ENCODE measurements around the gene FRMD5. TPM values are rescaled to one million over a fixed set of nuclear protein-coding genes. Genes with fewer than 3 reads are reported as not detected.

The FRMD5 gene
- total RNA-seq, 1 donor from 2014 or later = 0.49 TPM

- no peak for DNase-seq (ENCODE audit: extremely low spot score in 2 of 2)
- Histone ChIP-seq H3K9me3 (no peaks in the 10 kb centered on the region), H3K27ac (no peak overlapping the region), H3K4me1 (no peaks in the 10 kb centered on the region), H3K4me3 (no peak overlapping the region), H3K36me3 (no peaks in the 10 kb centered on the region), H3K27me3 (no peaks in the 10 kb centered on the region)
- no peak for TF ChIP-seq CTCF (IDR thresholded peaks at IDR 0.05)
- TF ChIP-seq POLR2A (IDR thresholded peaks at IDR 0.05) = no peak
- no peak for TF ChIP-seq POLR2AphosphoS5 (IDR thresholded peaks at IDR 0.05; ENCODE audit: insufficient read depth in 1 of 2, low read depth in 1 of 2)
- intact Hi-C loops (cut with DNase I) = no loop called here
Measured at GRCh38 chr15:43901495-43901894, 293.6 kb downstream of the FRMD5 start.

GRCh38 chr15:43900996-43901395 is 294.1 kb downstream of the FRMD5 start:
- intact Hi-C loops (cut with DNase I) = no loop called here
- Histone ChIP-seq H3K4me3 (no peak overlapping the region), H3K27me3 (no peaks in the 10 kb centered on the region), H3K4me1 (no peaks in the 10 kb centered on the region), H3K27ac (no peak overlapping the region), H3K36me3 (no peaks in the 10 kb centered on the region), H3K9me3 (no peaks in the 10 kb centered on the region)
- no peak for TF ChIP-seq POLR2AphosphoS5 (IDR thresholded peaks at IDR 0.05; ENCODE audit: insufficient read depth in 1 of 2, low read depth in 1 of 2)
- no peak for TF ChIP-seq POLR2A (IDR thresholded peaks at IDR 0.05)
- no peak for TF ChIP-seq CTCF (IDR thresholded peaks at IDR 0.05)
- no peak for DNase-seq (ENCODE audit: extremely low spot score in 2 of 2)

GRCh38 chr15:43899928-43900327 is 295.1 kb downstream of the FRMD5 start:
- Histone ChIP-seq H3K27ac (no peak overlapping the region), H3K4me3 (no peak overlapping the region), H3K27me3 (no peaks in the 10 kb centered on the region), H3K4me1 (no peaks in the 10 kb centered on the region), H3K9me3 (no peaks in the 10 kb centered on the region), H3K36me3 (no peaks in the 10 kb centered on the region)
- TF ChIP-seq POLR2AphosphoS5 (IDR thresholded peaks at IDR 0.05; ENCODE audit: insufficient read depth in 1 of 2, low read depth in 1 of 2) (no peak), POLR2A (IDR thresholded peaks at IDR 0.05) (no peak), CTCF (IDR thresholded peaks at IDR 0.05) (no peak)
- intact Hi-C loops (cut with DNase I) = no loop called here
- no peak for DNase-seq (ENCODE audit: extremely low spot score in 2 of 2)

- Histone ChIP-seq H3K4me1 (no peaks in the 10 kb centered on the region), H3K36me3 (no peaks in the 10 kb centered on the region), H3K27me3 (no peaks in the 10 kb centered on the region), H3K27ac (no peak overlapping the region), H3K9me3 (no peaks in the 10 kb centered on the region), H3K4me3 (no peak overlapping the region)
- TF ChIP-seq POLR2A (IDR thresholded peaks at IDR 0.05) (no peak), CTCF (IDR thresholded peaks at IDR 0.05) (no peak), POLR2AphosphoS5 (IDR thresholded peaks at IDR 0.05; ENCODE audit: insufficient read depth in 1 of 2, low read depth in 1 of 2) (no peak)
- no peak for DNase-seq (ENCODE audit: extremely low spot score in 2 of 2)
- intact Hi-C loops (cut with DNase I) = no loop called here
Measured at GRCh38 chr15:43898891-43899290, 296.2 kb downstream of the FRMD5 start.

- Histone ChIP-seq H3K27me3 (no peaks in the 10 kb centered on the region), H3K36me3 (no peaks in the 10 kb centered on the region), H3K4me3 (no peak overlapping the region), H3K27ac (no peak overlapping the region), H3K9me3 (no peaks in the 10 kb centered on the region), H3K4me1 (no peaks in the 10 kb centered on the region)
- TF ChIP-seq POLR2AphosphoS5 (IDR thresholded peaks at IDR 0.05; ENCODE audit: insufficient read depth in 1 of 2, low read depth in 1 of 2) (no peak), CTCF (IDR thresholded peaks at IDR 0.05) (no peak), POLR2A (IDR thresholded peaks at IDR 0.05) (no peak)
- intact Hi-C loops (cut with DNase I) = no loop called here
- no peak for DNase-seq (ENCODE audit: extremely low spot score in 2 of 2)
Measured at GRCh38 chr15:43896543-43896942, 298.5 kb downstream of the FRMD5 start.
